K562 (cell line): ENCODE data around the gene PLCB1. TPM values are rescaled to one million over a fixed set of nuclear protein-coding genes. Genes with fewer than 3 reads are reported as not detected.

ENCODE experiments used
- ATAC-seq: fragments of 200-7000 bp; cut with Tn5 transposase; 3 replicates; pipeline ENCODE4 v1.9.1; 2020; ENCODE audit warnings: moderate library complexity
- BruUV-seq: library from RNA; stranded (reverse); fragments of 400-500 nt; replicated peaks from 2 replicates; lab custom pipeline; 2021; lab: Mats Ljungman, UMichigan
- CTCF ChIA-PET: fragments of 300-600 bp; formaldehyde crosslinking; extraction: SDS; loops from one replicate; lab custom pipeline; 2021; ENCODE audit warnings: low intra/inter-chr PET ratio; lab: Yijun Ruan, JAX
- POLR2A ChIA-PET: fragments of 300-600, 350-650 bp; sonication (Branson Sonifier 250); formaldehyde crosslinking; extraction: SDS; loops from one replicate; lab custom pipeline; 2021; ENCODE audit warnings: antibody characterized with exemption, inconsistent platforms; lab: Yijun Ruan, JAX
- DNase-seq, 4 experiments: peaks; one replicate each; pipeline versions ENCODE4 v3.0.0 to v3.0.0-alpha.2; 2011 to 2018; ENCODE audit warnings: low spot score in 3 of 4, mixed read lengths in 3 of 4; ENCODE audit errors: extremely low read depth in 1 of 4
- FAIRE-seq: peaks from 2 replicates; lab custom pipeline; 2011; peaks lifted over from hg19 to GRCh38; lab: Jason Lieb, UNC
- H2AFZ ChIP-seq: 2 replicates; pipeline ENCODE4 v1.6.0; 2011; ENCODE audit warnings: low read depth, low read length, control low read depth, inconsistent platforms
- H3K27ac ChIP-seq: fragments of 200-600 bp; 3 replicates; pipeline ENCODE4 v1.8.0; 2011; ENCODE audit warnings: low read depth, mild to moderate bottlenecking, control low read depth, inconsistent platforms, low read length, moderate library complexity, mixed read lengths; ENCODE audit errors: extremely low read depth
- H3K27me3 ChIP-seq, 2 experiments: fragments of 300-600 bp in 1 of 2; 2 replicates in 1 of 2; 3 replicates in 1 of 2; pipeline versions ENCODE4 v1.6.0 to v1.8.0; 2011; ENCODE audit warnings: inconsistent platforms in 2 of 2, low read length in 2 of 2, mild to moderate bottlenecking in 1 of 2, mixed read lengths in 1 of 2, moderate library complexity in 1 of 2; ENCODE audit not compliant: control insufficient read depth in 2 of 2, insufficient read depth in 2 of 2
- H3K36me3 ChIP-seq: fragments of 300-600 bp; 3 replicates; pipeline ENCODE4 v1.8.0; 2011; ENCODE audit warnings: mild to moderate bottlenecking, low read length, inconsistent platforms; ENCODE audit not compliant: control insufficient read depth, insufficient read depth
- H3K4me1 ChIP-seq, 2 experiments: fragments of 200-600 bp in 1 of 2; replicated peaks in 1 of 2; 2 replicates in 1 of 2; 3 replicates in 1 of 2; pipeline versions ENCODE4 v1.5.1 to v1.8.0; 2011; ENCODE audit warnings: inconsistent platforms in 2 of 2, low read length in 2 of 2, mild to moderate bottlenecking in 1 of 2, mixed read lengths in 1 of 2, moderate library complexity in 1 of 2; ENCODE audit not compliant: control insufficient read depth in 2 of 2, insufficient read depth in 2 of 2
- H3K4me2 ChIP-seq: 2 replicates; pipeline ENCODE4 v1.6.1; 2011; ENCODE audit warnings: low read length, control low read depth, inconsistent platforms, mixed read lengths; ENCODE audit not compliant: insufficient read depth
- H3K4me3 ChIP-seq: fragments of 200-600 bp; sonication (generic), shearing (Covaris generic); 2 replicates; pipeline ENCODE4 v1.5.1; 2016; ENCODE audit warnings: control low read depth, inconsistent platforms
- H3K79me2 ChIP-seq: fragments of 200-600 bp; 3 replicates; pipeline ENCODE4 v1.8.0; 2011; ENCODE audit warnings: low read length, inconsistent platforms; ENCODE audit not compliant: control insufficient read depth, insufficient read depth
- H3K9ac ChIP-seq, 2 experiments: 2 replicates each; pipeline versions ENCODE4 v1.6.0 to v1.6.1; 2011; ENCODE audit warnings: low read depth in 2 of 2, low read length in 2 of 2, control low read depth in 1 of 2, inconsistent platforms in 1 of 2, mild to moderate bottlenecking in 1 of 2, mixed read lengths in 1 of 2; ENCODE audit not compliant: insufficient read depth in 1 of 2
- H3K9me1 ChIP-seq: one replicate; pipeline ENCODE4 v1.6.0; 2011; ENCODE audit warnings: inconsistent platforms, mild to moderate bottlenecking, low read length, moderate library complexity; ENCODE audit not compliant: control insufficient read depth, insufficient read depth
- H3K9me3 ChIP-seq: replicated peaks from 2 replicates; pipeline ENCODE4 v1.5.1; 2011; ENCODE audit warnings: low read depth, low read length, inconsistent platforms; ENCODE audit not compliant: control insufficient read depth, insufficient read depth
- H4K20me1 ChIP-seq: replicated peaks from 2 replicates; pipeline ENCODE4 v1.6.1; 2011; ENCODE audit warnings: low read length, inconsistent platforms, mixed read lengths; ENCODE audit not compliant: control insufficient read depth, insufficient read depth
- CXXC5 ChIP-seq: fragments of 250-450 bp; sonication (Bioruptor Pico); IDR thresholded peaks from 2 replicates; pipeline ENCODE4 v1.8.0; 2022; ENCODE audit warnings: inconsistent platforms, mild to moderate bottlenecking, moderate library complexity
- E2F6 ChIP-seq, 2 experiments: IDR thresholded peaks; 2 replicates each; pipeline ENCODE4 v1.6.1; 2011; ENCODE audit warnings: borderline replicate concordance in 1 of 2, control low read depth in 1 of 2, low read depth in 1 of 2, low read length in 1 of 2, mild to moderate bottlenecking in 1 of 2, mixed read lengths in 1 of 2, moderate library complexity in 1 of 2; ENCODE audit not compliant: insufficient read depth in 1 of 2, insufficient read length in 1 of 2, poor library complexity in 1 of 2, severe bottlenecking in 1 of 2; ENCODE audit errors: extremely low read depth in 1 of 2
- HMG20B ChIP-seq: fragments of 250-450 bp; sonication (Bioruptor Pico); IDR thresholded peaks from 2 replicates; pipeline ENCODE4 v1.5.0; 2021; ENCODE audit warnings: mild to moderate bottlenecking
- ILF3 ChIP-seq: fragments of 450-650 bp; IDR thresholded peaks from 2 replicates; pipeline ENCODE4 v1.6.1; 2018; ENCODE audit warnings: antibody characterized with exemption, mild to moderate bottlenecking, moderate library complexity, borderline replicate concordance
- NR4A1 ChIP-seq, 2 experiments: fragments of 250-450 bp in 1 of 2; fragments of 450-650 bp in 1 of 2; sonication (Bioruptor Pico) in 1 of 2; IDR thresholded peaks; 2 replicates each; pipeline versions ENCODE4 v1.4.0 to v1.6.1; 2016 to 2020; ENCODE audit warnings: mild to moderate bottlenecking in 2 of 2, missing compliant biosample characterization in 1 of 2, missing genetic modification characterization in 1 of 2, moderate library complexity in 1 of 2
- RBM25 ChIP-seq: fragments of 200-400 bp; formaldehyde crosslinking; IDR thresholded peaks from 2 replicates; pipeline ENCODE4 v1.6.1; 2018; ENCODE audit warnings: low read length, low read depth, moderate library complexity; ENCODE audit not compliant: severe bottlenecking
- RFX5 ChIP-seq: IDR thresholded peaks from 2 replicates; pipeline ENCODE4 v1.6.1; 2011; ENCODE audit warnings: low read depth, mild to moderate bottlenecking, improper control_type of control experiment, low read length
- RFX7 ChIP-seq: fragments of 250-450 bp; sonication (Bioruptor Pico); IDR thresholded peaks from 2 replicates; pipeline ENCODE4 v1.5.1; 2021; ENCODE audit warnings: mild to moderate bottlenecking
- SIRT6 ChIP-seq: IDR thresholded peaks from one replicate; pipeline ENCODE4 v1.6.1; 2012; ENCODE audit warnings: low read depth, mild to moderate bottlenecking, control low read depth, inconsistent platforms, low read length, moderate library complexity
- TAF9B ChIP-seq: fragments of 450-650 bp; IDR thresholded peaks from 2 replicates; pipeline ENCODE4 v1.6.1; 2018; ENCODE audit warnings: mild to moderate bottlenecking; ENCODE audit not compliant: partially characterized antibody
- TARDBP ChIP-seq: fragments of 450-650 bp; IDR thresholded peaks from 2 replicates; pipeline ENCODE4 v1.6.1; 2016
- USF2 ChIP-seq: sonication (generic); formaldehyde crosslinking; IDR thresholded peaks from 2 replicates; pipeline ENCODE4 v1.5.0; 2020; ENCODE audit warnings: missing genetic modification reagents
- WHSC1 ChIP-seq: IDR thresholded peaks from one replicate; pipeline ENCODE4 v1.6.1; 2012; ENCODE audit warnings: low read length, control low read depth, inconsistent platforms
- ZBTB17 ChIP-seq: fragments of 450-650 bp; formaldehyde crosslinking; IDR thresholded peaks from 2 replicates; pipeline ENCODE4 v1.4.0; 2020; ENCODE audit warnings: mild to moderate bottlenecking
- ZNF165 ChIP-seq: fragments of 250-450 bp; sonication (Bioruptor Pico); IDR thresholded peaks from 2 replicates; pipeline ENCODE4 v1.4.0; 2020; ENCODE audit warnings: borderline replicate concordance
- ZNF311 ChIP-seq: fragments of 250-450 bp; sonication (Bioruptor Pico); IDR thresholded peaks from 2 replicates; pipeline ENCODE4 v1.4.0; 2020; ENCODE audit warnings: mild to moderate bottlenecking, moderate library complexity
- ZNF589 ChIP-seq: fragments of 200-800 bp; sonication (Bioruptor generic); IDR thresholded peaks from 2 replicates; pipeline ENCODE4 v1.6.1; 2016; ENCODE audit warnings: low read depth, missing genetic modification characterization, missing compliant biosample characterization
- WGBS: fragments of 100-300 bp; shearing (Covaris generic); methylation state at CpG from one replicate; pipeline ENCODE4 v1.1.6; 2016; ENCODE audit warnings: low coverage, mixed read lengths; ENCODE audit not compliant: insufficient coverage; ENCODE audit errors: missing lambda C conversion rate; 5-methylcytosine and 5-hydroxymethylcytosine counted together
- in situ Hi-C: fragments of 300-500 bp; cut with MboI; formaldehyde crosslinking; loops from 4 replicates; pipeline ENCODE4 v1.15.0; 2018; ENCODE audit warnings: inconsistent platforms, mixed read lengths
- intact Hi-C: fragments of 100-400 bp; cut with micrococcal nuclease; formaldehyde crosslinking; loops from 2 replicates; pipeline ENCODE4 v1.14.2; 2022
- polyA plus RNA-seq, 8 experiments: library from polyadenylated mRNA; depleted of rRNA in 4 of 8; stranded (reverse) in 5 of 8; unstranded in 3 of 8; fragments of >200 nt; fragmentation: Nextera tagmentation in 2 of 8; fragmentation: Illumina TruSeq in 1 of 8; extraction: Ambion mirVana in 2 of 8; extraction: Trizol in 1 of 8; gene quantifications; 2 replicates each; pipeline versions ENCODE4 v1.2.1 to v1.2.3, GENCODE V29; 2011 to 2014; ENCODE audit warnings: inconsistent platforms in 1 of 8, missing spikeins in 1 of 8
- total RNA-seq, 7 experiments: library from RNA; depleted of rRNA in 6 of 7; stranded (reverse); fragments of >200 nt in 6 of 7; fragmentation: Illumina TruSeq in 2 of 7; extraction: Trizol in 2 of 7; gene quantifications; 2 replicates each; pipeline versions ENCODE4 v1.2.1 to v1.2.3, GENCODE V29; 2011 to 2021; ENCODE audit warnings: low replicate concordance in 1 of 7

The PLCB1 gene
- total and polyA plus RNA-seq, 9 of the 15 experiments (the other 6 are each of a cell fraction or from before 2014, with no cell fraction given), result 0.34 to 3.1 (median 1.3) TPM

- no peak for TF ChIP-seq ZNF165
- no peak for TF ChIP-seq ZBTB17 (CRISPR knock-in tag)
- no peak for TF ChIP-seq WHSC1
- TF ChIP-seq CXXC5 (CRISPR knock-in tag), result no peak
- no peak for TF ChIP-seq USF2 (CRISPR knock-in tag)
- TF ChIP-seq TAF9B, result no peak
- no peak for TF ChIP-seq TARDBP
- TF ChIP-seq, all 486 proteins: peak for 0
Observed at GRCh38 chr20:8912731-8913130, 780.7 kb downstream of the PLCB1 start.

GRCh38 chr20:8913456-8913855 is 781.4 kb downstream of the PLCB1 start:
- Histone ChIP-seq H3K27me3 (no peaks in the 10 kb centered on the region), H3K9me1 (no peaks in the 10 kb centered on the region), H3K4me3 (no peak overlapping the region), H3K36me3 (no peaks in the 10 kb centered on the region), H3K9ac (no peak overlapping the region), H3K27ac (no peak overlapping the region), H3K4me2 (no peak overlapping the region), H2AFZ (no peak overlapping the region), H3K79me2 (no peaks in the 10 kb centered on the region), H4K20me1 (no peaks in the 10 kb centered on the region), H3K9me3 (no peaks in the 10 kb centered on the region), H3K4me1 (no peaks in the 10 kb centered on the region)
- POLR2A ChIA-PET, result no interaction called here
- BruUV-seq, result no TSS peak
- DNase-seq (no peak), ATAC-seq (no peak), FAIRE-seq (no peak)
- intact Hi-C loops, result no loop called here
- CTCF ChIA-PET, result no interaction called here
- in situ Hi-C loops, result no loop called here
- TF ChIP-seq RFX5, result no peak
- no peak for TF ChIP-seq RBM25
- no peak for TF ChIP-seq E2F6 (IDR thresholded peaks at IDR 0.05; ENCODE audit: borderline replicate concordance in 1 of 2, extremely low read depth in 1 of 2, insufficient read depth in 1 of 2, insufficient read length in 1 of 2, low read depth in 1 of 2, low read length in 1 of 2, poor library complexity in 1 of 2, severe bottlenecking in 1 of 2)
- no peak for TF ChIP-seq SIRT6
- no peak for TF ChIP-seq NR4A1 (CRISPR knock-in tag; IDR thresholded peaks at IDR 0.05)
- no peak for TF ChIP-seq NR4A1 (tag; IDR thresholded peaks at IDR 0.05)
- no peak for TF ChIP-seq HMG20B (CRISPR knock-in tag)
- TF ChIP-seq ILF3, result no peak
- TF ChIP-seq ZNF589 (CRISPR knock-in tag), result no peak
- no peak for TF ChIP-seq ZNF311
- TF ChIP-seq RFX7 (CRISPR knock-in tag), result no peak

More at GRCh38 chr20:8912731-8913130, 780.7 kb downstream of the PLCB1 start:
- ATAC-seq (no peak), FAIRE-seq (no peak), DNase-seq (no peak)
- Histone ChIP-seq H3K4me2 (no peak overlapping the region), H2AFZ (no peak overlapping the region), H3K4me1 (no peaks in the 10 kb centered on the region), H3K9me1 (no peaks in the 10 kb centered on the region), H3K27ac (no peak overlapping the region), H3K4me3 (no peak overlapping the region), H3K9ac (no peak overlapping the region), H3K36me3 (no peaks in the 10 kb centered on the region), H3K9me3 (no peaks in the 10 kb centered on the region), H3K79me2 (no peaks in the 10 kb centered on the region), H3K27me3 (no peaks in the 10 kb centered on the region), H4K20me1 (no peaks in the 10 kb centered on the region)
- BruUV-seq, result no TSS peak
- ChIA-PET POLR2A (no interaction called here), CTCF (no interaction called here)
- in situ Hi-C loops, result no loop called here
- 0% methylated on average over 3 of the region's 3 CpGs for WGBS
- intact Hi-C loops, result no loop called here
